Large intestine (tissue), 3 donors: ENCODE measurements around the gene TMC6. TPM values are rescaled to one million over a fixed set of nuclear protein-coding genes. Genes with fewer than 3 reads are reported as not detected.

Experiments
- DNase-seq, 2 donors: peaks; one replicate each; pipeline versions ENCODE4 v3.0.0 to v3.0.0-alpha.2; 2013
- H3K27ac ChIP-seq: one replicate; pipeline ENCODE4 v1.5.1; 2013; ENCODE audit warnings: low read length
- H3K27me3 ChIP-seq: 2 replicates; pipeline ENCODE4 v1.6.1; 2013; ENCODE audit warnings: low read length; ENCODE audit not compliant: control insufficient read depth, insufficient read depth
- H3K36me3 ChIP-seq: 2 replicates; pipeline ENCODE4 v1.6.1; 2013; ENCODE audit warnings: low read length; ENCODE audit not compliant: control insufficient read depth, insufficient read depth
- H3K4me1 ChIP-seq: one replicate; pipeline ENCODE4 v1.6.1; 2013; ENCODE audit warnings: low read length; ENCODE audit not compliant: control insufficient read depth, insufficient read depth
- H3K4me3 ChIP-seq: one replicate; pipeline ENCODE4 v1.5.1; 2013; ENCODE audit warnings: low read length
- H3K9me3 ChIP-seq: one replicate; pipeline ENCODE4 v1.6.1; 2013; ENCODE audit warnings: mild to moderate bottlenecking, low read depth, low read length, moderate library complexity; ENCODE audit not compliant: control insufficient read depth
- WGBS: methylation state at CpG from one replicate; pipeline ENCODE4 v1.1.5; 2013; ENCODE audit warnings: low lambda C conversion rate; ENCODE audit not compliant: insufficient coverage; 5-methylcytosine and 5-hydroxymethylcytosine counted together
- polyA plus RNA-seq: library from polyadenylated mRNA; unstranded; fragments of 120-200 nt; gene quantifications from one replicate; pipeline ENCODE4 v1.2.1, GENCODE V29; 2013

Gene TMC6
- polyA plus RNA-seq, 1 donor: 69.9 TPM

- H3K9me3 ChIP-seq: peaks cover 7% of the 10 kb centered on the region
- no peak overlapping the region for H3K4me3 ChIP-seq
- peaks cover 29% of the 10 kb centered on the region for H3K4me1 ChIP-seq
- H3K27ac ChIP-seq: no peak overlapping the region
- WGBS: no CpG with 5 or more reads among the region's 9 CpGs
- no peak for DNase-seq
- peaks cover 16% of the 10 kb centered on the region for H3K27me3 ChIP-seq
- H3K36me3 ChIP-seq: no peaks in the 10 kb centered on the region
Observed at GRCh38 chr17:78134899-78135385, 6.4 kb upstream of the TMC6 start.

- Histone ChIP-seq H3K4me1 (peaks cover 27% of the 10 kb centered on the region), H3K4me3 (no peak overlapping the region), H3K27ac (no peak overlapping the region), H3K27me3 (peaks cover 16% of the 10 kb centered on the region), H3K9me3 (peaks cover 7% of the 10 kb centered on the region), H3K36me3 (no peaks in the 10 kb centered on the region)
- DNase-seq: peak in 1 of 2 donors; percentile 67
- WGBS: no CpG with 5 or more reads among the region's 39 CpGs
Observed at GRCh38 chr17:78133971-78134898, 5.7 kb upstream of the TMC6 start.

- Histone ChIP-seq H3K27me3 (peaks cover 16% of the 10 kb centered on the region), H3K4me1 (peaks cover 32% of the 10 kb centered on the region), H3K9me3 (peaks cover 7% of the 10 kb centered on the region), H3K27ac (no peak overlapping the region), H3K36me3 (no peaks in the 10 kb centered on the region), H3K4me3 (no peak overlapping the region)
- no peak for DNase-seq
- no CpG with 5 or more reads among the region's 30 CpGs for WGBS
Observed at GRCh38 chr17:78133179-78133951, 4.8 kb upstream of the TMC6 start.

GRCh38 chr17:78132767-78133178 lies 4.2 kb upstream of the TMC6 start:
- peaks cover 7% of the 10 kb centered on the region for H3K9me3 ChIP-seq
- no peak for DNase-seq
- peaks cover 16% of the 10 kb centered on the region for H3K27me3 ChIP-seq
- H3K36me3 ChIP-seq: no peaks in the 10 kb centered on the region
- H3K27ac ChIP-seq: no peak overlapping the region
- no peak overlapping the region for H3K4me3 ChIP-seq
- peaks cover 30% of the 10 kb centered on the region for H3K4me1 ChIP-seq
- no CpG with 5 or more reads among the region's 9 CpGs for WGBS

- peaks cover 16% of the 10 kb centered on the region for H3K27me3 ChIP-seq
- H3K9me3 ChIP-seq: peaks cover 7% of the 10 kb centered on the region
- WGBS: no CpG with 5 or more reads among the region's 38 CpGs
- no peak overlapping the region for H3K27ac ChIP-seq
- peak overlapping the region; percentile 36 for H3K4me3 ChIP-seq
- DNase-seq: peak in 1 of 2 donors; percentile 84
- H3K36me3 ChIP-seq: no peaks in the 10 kb centered on the region
- peaks cover 28% of the 10 kb centered on the region for H3K4me1 ChIP-seq
Observed at GRCh38 chr17:78132084-78132676, 3.6 kb upstream of the TMC6 start.

- WGBS: no CpG with 5 or more reads among the region's 74 CpGs
- Histone ChIP-seq H3K27me3 (peaks cover 16% of the 10 kb centered on the region), H3K4me3 (peak overlapping the region; percentile 36), H3K27ac (no peak overlapping the region), H3K36me3 (peaks cover 2% of the 10 kb centered on the region), H3K9me3 (peaks cover 7% of the 10 kb centered on the region), H3K4me1 (peaks cover 32% of the 10 kb centered on the region)
- peak in 1 of 2 donors; percentile 46 for DNase-seq
Observed at GRCh38 chr17:78131172-78132083, 2.9 kb upstream of the TMC6 start.

GRCh38 chr17:78130437-78131101 lies 2.0 kb upstream of the TMC6 start, which contains the start of gene TMC8:
Gene TMC8, plus strand, starts transcription at chr17:78130771. Its CDS starts 818 bp downstream, at chr17:78131589.
- peak in 1 of 2 donors; percentile 37 for DNase-seq
- H3K4me1 ChIP-seq: peaks cover 40% of the 10 kb centered on the region
- peak within 1 kb of the TSS; percentile 20 for H3K4me3 ChIP-seq
- H3K27ac ChIP-seq: no peak within 1 kb of the TSS
- peaks cover 16% of the 10 kb centered on the region for H3K27me3 ChIP-seq
- H3K9me3 ChIP-seq: peaks cover 12% of the 10 kb centered on the region
- no CpG with 5 or more reads among the region's 10 CpGs for WGBS
- H3K36me3 ChIP-seq: peaks cover 11% of the 10 kb centered on the region

- Histone ChIP-seq H3K27me3 (peaks cover 16% of the 10 kb centered on the region), H3K4me1 (peaks cover 41% of the 10 kb centered on the region), H3K27ac (no peak overlapping the region), H3K4me3 (no peak overlapping the region), H3K36me3 (peaks cover 16% of the 10 kb centered on the region), H3K9me3 (peaks cover 12% of the 10 kb centered on the region)
- peak in 1 of 2 donors; percentile 36 for DNase-seq
- WGBS: no CpG with 5 or more reads among the region's 5 CpGs
Observed at GRCh38 chr17:78130090-78130436, 1.5 kb upstream of the TMC6 start.
